GM18498 (cell line): Measurements from ENCODE around the gene CTNNBL1.
"Not testable (repeated sequence)": the region's sequence is repeated elsewhere in the genome, so short reads cannot be mapped to it uniquely, and the experiment has no call there.

Experiments
- ATAC-seq: cut with Tn5 transposase; IDR thresholded peaks from one replicate; pipeline ENCODE4 v1.9.1; 2021; ENCODE audit warnings: mild to moderate bottlenecking, moderate library complexity; ENCODE audit not compliant: unreplicated experiment

Gene CTNNBL1

DNA sequence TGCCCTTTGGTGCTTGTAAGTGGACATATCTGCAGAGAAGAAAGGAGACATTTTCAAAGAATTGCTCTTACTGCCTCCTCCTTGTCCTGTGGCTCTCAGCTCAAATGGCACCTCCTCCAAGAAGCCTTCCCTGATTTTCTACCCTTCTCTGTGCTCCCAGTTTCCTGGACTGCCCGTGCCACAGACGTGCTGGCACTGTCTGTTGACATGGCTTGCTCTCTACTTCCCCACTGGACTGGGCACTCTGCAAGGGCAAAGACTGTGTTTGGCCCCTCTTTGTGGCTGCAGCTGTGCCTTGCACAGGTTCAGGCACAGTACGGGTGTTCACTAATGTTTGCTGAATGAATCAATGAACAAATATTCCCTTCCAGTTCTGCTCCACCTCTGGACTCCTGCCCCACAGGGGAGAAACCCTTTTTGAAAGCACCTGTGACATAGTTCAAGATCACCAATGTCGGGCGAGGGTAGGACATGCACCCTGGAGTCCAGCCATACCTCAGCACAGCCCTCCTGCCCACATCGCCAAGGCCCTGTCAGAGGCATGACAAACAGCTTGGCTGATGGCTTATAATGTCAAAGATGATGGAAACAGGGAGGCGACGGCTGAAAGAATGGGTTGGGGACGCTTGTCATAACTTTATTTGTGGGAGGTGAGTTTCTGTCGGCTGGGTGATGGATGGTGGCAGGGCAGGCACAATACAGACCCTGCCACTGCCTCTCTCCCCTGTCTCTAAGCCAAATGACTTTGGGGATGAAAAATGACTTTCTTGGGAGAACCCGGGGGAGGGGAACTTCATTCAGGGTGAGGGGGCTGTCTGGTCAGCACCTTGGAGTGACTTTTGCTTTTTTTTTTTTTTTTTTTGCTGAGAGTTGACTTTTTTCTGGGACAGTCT lies 15.6 kb upstream of the CTNNBL1 start:
- no peak for ATAC-seq

DNA sequence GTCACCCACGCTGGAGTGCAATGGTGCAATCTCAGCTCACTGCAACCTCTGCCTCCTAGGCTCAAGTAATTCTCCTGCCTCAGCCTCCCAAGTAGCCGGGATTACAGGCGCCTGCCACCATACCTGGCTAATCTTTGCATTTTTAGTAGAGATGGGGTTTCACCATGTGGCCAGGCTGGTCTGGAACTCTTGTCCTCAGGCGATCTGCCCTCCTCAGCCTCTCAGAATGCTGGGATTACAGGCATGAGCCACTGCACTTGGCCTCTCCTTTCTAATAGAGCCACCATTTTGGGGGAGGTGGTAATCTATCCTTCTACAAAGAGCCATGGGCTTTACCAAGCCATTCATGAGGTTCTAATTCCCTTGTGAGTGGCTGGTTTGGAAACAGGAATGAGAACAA lies 14.1 kb upstream of the CTNNBL1 start:
- not testable (repeated sequence) for ATAC-seq

DNA sequence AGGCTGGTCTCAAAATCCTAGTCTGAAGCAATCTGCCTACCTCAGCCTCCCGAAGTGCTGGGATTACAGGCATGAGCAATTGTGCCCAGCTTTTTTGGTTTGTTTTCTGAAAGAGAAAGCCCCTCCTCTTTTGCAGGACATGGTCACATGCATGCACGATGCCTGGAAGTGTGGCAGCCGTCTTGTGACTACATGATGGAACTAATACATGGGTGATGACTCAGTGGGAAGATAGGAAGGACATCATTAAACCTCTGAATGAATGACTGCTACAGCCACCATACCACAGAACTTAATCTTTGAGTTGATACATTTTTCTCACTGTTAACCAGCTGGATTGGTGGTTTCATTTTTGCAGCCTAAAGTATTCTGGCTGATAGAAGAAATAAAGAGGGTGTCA lies 13.4 kb upstream of the CTNNBL1 start:
- ATAC-seq: no peak

GRCh38 chr20:37681384-37682112 lies 12.3 kb upstream of the CTNNBL1 start:
- no peak for ATAC-seq

DNA sequence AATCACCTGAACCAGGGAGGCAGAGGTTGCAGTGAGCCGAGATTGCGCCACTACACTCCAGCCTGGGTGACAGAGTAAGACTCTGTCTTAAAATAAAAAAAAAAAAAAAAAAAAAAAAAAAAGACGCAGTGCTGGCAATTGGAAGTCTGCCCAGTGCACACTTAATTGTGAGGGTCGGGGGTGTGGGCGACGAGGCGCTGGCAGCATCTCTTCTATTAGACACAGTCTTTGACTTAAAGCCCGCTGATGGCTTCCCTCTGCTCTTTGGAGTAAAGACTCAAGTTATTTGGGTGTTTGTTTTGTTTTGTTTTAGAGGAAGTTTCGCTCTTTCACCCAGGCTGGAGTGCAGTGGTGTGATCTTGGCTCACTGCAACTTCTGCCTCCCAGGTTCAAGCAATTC lies 10.7 kb upstream of the CTNNBL1 start:
- ATAC-seq: not testable (repeated sequence)

DNA sequence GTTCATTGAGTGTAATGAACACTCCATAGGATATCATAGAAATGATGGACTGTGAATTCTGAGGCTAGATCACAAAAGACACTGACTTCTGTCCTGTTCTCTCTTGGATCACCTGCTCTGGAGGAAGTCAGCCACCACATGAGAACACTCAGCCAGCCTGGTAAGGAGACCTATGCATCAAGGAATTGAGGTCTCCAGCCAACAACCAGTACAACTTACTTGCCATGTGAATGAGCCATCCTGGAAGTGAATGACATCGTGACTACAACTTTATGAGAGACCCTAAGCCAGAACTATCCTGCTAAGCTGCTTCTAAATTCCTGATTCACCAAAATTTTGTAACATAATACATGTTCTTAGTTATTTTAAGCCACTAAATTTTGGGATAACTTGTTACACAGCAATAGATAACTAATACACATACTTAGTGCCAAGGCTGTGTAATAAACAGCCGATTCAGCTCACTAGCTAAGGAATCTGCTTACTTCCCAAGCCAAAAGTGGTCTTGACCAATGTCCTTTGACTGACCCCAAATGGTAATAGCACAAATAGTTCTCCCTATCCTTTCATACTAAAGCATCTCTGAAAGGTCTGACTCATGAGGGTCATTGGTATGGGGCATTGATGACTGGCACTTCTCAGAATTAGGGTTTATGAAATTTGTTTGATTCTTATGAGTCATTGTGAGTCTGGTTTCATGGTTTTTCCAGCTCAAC lies 6.9 kb upstream of the CTNNBL1 start:
- no peak for ATAC-seq

DNA sequence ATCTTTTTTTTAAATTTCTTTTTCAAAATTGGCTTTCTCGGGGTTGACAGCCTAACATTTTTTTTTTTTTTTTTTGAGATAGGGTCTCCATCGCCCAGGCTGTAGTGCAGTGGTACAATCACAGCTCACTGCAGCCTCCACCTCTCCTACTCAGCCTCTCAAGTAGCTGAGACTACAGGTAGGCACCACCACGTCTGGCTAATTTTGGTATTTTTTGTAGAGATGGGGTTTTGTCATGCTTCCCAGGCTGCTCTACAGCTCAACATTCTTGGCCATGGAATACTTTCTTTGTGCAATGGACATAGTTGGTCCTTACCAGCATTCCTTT lies 6.4 kb upstream of the CTNNBL1 start:
- no peak for ATAC-seq

DNA sequence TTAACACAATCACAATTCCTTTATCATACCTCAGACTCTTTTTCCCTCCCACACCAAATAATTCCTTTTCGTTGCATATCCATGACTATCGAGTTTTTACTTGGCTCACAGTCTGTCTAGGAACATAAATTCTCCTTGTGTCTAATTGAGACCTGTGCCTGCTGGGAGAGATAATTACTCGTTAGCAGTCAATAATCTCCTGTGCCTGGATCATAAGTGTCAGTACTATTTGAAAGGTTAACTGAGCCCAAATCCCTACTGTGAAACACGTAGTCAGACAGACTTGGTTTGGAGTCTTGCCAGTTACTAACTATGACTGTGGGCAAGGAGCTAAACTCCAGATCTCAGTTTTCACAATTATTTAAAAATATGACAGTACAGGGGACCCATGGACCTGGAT lies 5.7 kb upstream of the CTNNBL1 start:
- ATAC-seq: no peak

- no peak for ATAC-seq
Measured at GRCh38 chr20:37690626-37691369, 3.0 kb upstream of the CTNNBL1 start.

DNA sequence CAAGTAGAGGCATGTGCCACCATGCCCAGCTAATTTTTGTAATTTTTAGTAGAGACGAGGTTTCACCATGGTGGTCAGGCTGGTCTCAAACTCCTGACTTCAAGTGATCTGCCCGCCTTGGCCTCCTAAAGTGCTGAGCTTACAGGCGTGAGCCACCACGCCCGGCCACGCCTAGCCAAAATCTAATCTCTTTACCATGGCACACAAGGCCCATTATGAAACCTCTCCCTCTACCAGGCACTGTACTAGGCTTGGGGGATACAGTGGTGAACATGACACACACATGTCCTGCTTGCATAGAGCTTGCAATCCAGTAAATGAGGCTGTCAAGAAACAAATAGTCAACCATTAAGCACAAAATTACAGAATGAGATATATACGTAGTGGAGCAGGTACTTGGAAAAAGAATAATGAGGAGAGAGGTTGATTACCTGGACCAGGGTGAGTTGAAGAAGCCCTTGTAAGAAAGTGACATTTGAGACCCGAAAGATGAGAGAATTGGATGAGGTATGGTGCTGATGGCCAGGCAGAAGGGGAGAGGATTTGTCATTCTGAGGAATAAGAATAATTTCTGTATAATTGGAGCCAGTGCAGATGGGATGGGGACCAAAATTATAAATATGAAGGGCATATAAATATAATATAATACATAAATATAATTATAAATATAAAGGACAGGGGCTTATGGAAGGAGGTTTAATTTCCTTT lies 1.2 kb upstream of the CTNNBL1 start:
- ATAC-seq: no peak

DNA sequence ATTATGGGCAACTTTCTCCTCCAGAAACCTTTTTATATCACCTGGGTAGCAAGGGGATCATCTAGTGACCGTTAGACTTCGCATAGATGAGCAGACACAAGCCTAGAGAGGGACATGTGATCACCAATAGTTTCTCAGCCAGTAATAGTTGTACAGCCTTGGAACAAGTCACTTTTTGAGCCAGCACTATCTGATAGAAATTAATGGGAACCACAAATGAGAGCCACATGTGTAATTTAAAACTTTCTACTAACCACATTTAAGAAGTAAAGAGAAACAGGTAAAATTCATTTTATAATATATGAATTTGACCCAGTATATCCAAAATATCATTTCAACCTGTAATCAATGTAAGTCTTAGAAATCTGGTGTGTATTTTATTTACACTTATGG lies 592 bp upstream of the CTNNBL1 start:
- ATAC-seq: no peak

GRCh38 chr20:37695684-37696342 lies 2.0 kb downstream of the CTNNBL1 start:
- no peak for ATAC-seq

DNA sequence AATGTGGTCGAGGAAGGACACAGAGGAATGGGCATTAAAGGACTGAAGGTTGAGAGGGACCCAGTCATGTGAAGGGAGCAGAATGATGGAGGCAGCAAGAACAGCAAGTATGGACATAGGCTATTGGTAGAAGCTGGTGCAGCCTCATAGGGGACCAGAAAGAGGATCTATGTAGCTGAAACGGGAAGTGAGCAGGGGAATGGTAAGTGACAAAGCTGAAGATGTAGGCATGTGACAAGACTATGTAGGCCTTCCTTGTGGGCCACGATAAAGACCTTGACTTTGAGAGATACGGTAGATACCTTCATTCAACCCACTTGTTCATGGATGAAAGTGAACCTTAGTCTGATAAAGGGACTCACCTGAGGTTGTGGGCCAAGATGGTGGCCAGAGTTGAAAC lies 3.5 kb downstream of the CTNNBL1 start:
- ATAC-seq: peak; percentile 65

GRCh38 chr20:37699202-37699601 lies 5.4 kb downstream of the CTNNBL1 start:
- ATAC-seq: no peak

DNA sequence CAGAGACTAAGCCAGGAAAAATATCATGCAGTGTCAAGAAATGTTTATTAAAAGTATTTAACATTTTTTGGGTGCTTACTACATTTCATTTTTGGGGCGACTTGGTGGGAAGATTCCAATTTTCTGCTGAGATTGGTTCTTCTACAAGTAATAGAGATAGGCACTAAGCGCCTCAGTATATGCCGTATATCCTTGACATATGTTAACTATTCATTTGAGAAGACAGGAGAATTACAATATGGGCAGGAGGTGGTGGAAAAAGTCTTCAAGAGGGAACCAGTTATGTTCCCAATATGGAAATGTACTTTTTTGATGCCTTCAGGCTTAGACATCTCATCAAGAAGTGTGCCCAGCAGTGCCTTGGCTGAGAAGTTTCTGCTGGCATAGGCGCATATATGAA lies 6.5 kb downstream of the CTNNBL1 start:
- no peak for ATAC-seq

GRCh38 chr20:37701676-37702075 lies 7.8 kb downstream of the CTNNBL1 start:
- ATAC-seq: not testable (repeated sequence)

- ATAC-seq: no peak
Measured at GRCh38 chr20:37702403-37703034, 8.7 kb downstream of the CTNNBL1 start.

DNA sequence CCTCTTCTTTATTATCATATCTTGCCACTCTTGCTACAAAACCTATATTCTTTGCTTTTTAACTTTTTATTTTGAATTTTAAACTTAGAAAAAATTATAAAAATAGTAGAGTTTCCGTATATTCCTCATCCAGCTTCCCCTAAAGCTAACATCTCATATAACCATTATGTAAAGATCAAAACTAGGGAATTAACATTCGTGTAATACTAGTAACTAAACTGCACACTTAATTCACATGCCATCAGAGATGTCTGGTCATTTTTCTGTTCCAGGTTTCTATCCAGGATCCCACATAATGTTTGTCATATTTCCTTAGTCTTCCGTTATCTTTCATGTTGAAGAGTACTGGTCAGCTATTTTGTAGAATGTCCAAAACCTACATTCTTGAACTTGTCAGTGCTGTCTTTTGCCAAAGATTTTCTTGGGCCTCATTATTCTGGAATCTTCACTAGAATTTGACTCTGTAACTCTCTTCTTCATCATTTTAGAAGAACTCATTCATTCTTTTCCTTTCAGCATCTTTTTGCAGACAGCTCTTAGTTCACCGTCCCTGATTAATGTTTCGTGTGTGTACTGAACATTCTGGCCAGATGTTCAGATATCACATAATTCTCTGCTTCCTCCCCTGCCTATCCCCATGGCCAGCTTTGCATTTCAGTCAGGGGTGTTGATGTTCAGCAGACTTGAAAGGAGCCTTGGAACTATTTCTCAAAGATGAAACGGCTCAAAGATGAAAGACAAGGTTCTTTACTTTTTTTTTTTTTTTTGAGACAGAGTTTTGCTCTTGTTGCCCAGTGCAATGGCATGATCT lies 9.4 kb downstream of the CTNNBL1 start:
- no peak for ATAC-seq

- ATAC-seq: no peak
Measured at GRCh38 chr20:37704955-37705354, 11.1 kb downstream of the CTNNBL1 start.
